Ishikawa (cell line): ENCODE data around the gene ERBB3.

Experiments used
- CREB1 ChIP-seq: IDR thresholded peaks from 2 replicates; pipeline ENCODE4 v1.6.1; 2012; ENCODE audit warnings: low read depth
- EGR1 ChIP-seq: IDR thresholded peaks from 2 replicates; pipeline ENCODE4 v1.6.1; 2012
- EP300 ChIP-seq: IDR thresholded peaks from 2 replicates; pipeline ENCODE4 v1.6.1; 2012; ENCODE audit warnings: borderline replicate concordance
- RAD21 ChIP-seq: IDR thresholded peaks from 2 replicates; pipeline ENCODE4 v1.6.1; 2012; ENCODE audit warnings: low read depth
- REST ChIP-seq: IDR thresholded peaks from 2 replicates; pipeline ENCODE4 v1.6.1; 2012; ENCODE audit warnings: low read depth, mild to moderate bottlenecking
- TAF1 ChIP-seq: IDR thresholded peaks from 2 replicates; pipeline ENCODE4 v1.6.1; 2012; ENCODE audit warnings: low read depth, mild to moderate bottlenecking
- YY1 ChIP-seq: IDR thresholded peaks from 2 replicates; pipeline ENCODE4 v1.6.1; 2012; ENCODE audit warnings: low read depth
- ZBTB7A ChIP-seq: IDR thresholded peaks from 2 replicates; pipeline ENCODE4 v1.6.1; 2012; ENCODE audit warnings: low read depth

DNA sequence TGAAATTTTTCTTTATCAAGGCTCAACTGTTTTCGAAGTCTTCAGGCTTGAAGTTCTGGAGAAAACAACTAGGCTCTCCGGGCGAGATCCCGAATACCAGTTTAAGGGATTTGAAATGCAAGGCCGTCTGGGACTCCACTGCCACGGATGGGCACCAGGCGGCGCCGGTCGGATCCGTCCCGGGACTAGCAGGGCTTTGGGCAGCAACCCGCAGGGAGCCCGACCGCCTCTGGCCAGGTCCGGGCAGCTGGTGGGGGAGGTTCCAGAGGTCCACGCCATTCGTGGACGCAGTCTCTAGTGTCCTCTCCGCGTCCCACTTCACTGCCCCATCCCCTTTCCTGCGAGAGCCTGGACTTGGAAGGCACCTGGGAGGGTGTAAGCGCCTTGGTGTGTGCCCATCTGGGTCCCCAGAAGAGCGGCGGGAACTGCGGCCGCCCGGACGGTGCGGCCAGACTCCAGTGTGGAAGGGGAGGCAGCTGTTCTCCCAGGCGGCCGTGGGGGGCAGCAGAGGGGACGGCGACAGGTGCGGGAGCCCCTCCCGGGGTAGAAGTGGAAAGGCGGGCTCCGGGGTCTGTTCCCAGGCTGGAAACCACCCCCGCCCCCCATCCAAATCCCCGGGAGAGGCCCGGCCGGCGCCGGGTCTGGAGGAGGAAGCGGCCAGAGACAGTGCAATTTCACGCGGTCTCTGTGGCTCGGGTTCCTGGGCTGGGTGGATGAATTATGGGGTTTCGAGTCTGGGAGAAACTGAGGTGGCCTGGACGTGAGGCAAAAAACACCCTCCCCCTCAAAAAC, 838 bp upstream of the ERBB3 start:
- no peak; the same call in 1 of the 2 replicates for TF ChIP-seq YY1
- TF ChIP-seq RAD21: peak; percentile 74
- TF ChIP-seq EGR1: no peak
- peak; percentile 50 for TF ChIP-seq TAF1
- no peak for TF ChIP-seq CREB1
- TF ChIP-seq EP300: no peak
- no peak for TF ChIP-seq REST
- TF ChIP-seq ZBTB7A: no peak
